ENCODE data around the gene SNED1. TPM values are rescaled to one million over a fixed set of nuclear protein-coding genes. Genes with fewer than 3 reads are reported as not detected.
A peak's percentile ranks its signal among the peaks of the same experiment; 100 is the strongest.

Gene SNED1
- total RNA-seq, 1 experiment from 2014 or later, result 2.8 TPM

DNA sequence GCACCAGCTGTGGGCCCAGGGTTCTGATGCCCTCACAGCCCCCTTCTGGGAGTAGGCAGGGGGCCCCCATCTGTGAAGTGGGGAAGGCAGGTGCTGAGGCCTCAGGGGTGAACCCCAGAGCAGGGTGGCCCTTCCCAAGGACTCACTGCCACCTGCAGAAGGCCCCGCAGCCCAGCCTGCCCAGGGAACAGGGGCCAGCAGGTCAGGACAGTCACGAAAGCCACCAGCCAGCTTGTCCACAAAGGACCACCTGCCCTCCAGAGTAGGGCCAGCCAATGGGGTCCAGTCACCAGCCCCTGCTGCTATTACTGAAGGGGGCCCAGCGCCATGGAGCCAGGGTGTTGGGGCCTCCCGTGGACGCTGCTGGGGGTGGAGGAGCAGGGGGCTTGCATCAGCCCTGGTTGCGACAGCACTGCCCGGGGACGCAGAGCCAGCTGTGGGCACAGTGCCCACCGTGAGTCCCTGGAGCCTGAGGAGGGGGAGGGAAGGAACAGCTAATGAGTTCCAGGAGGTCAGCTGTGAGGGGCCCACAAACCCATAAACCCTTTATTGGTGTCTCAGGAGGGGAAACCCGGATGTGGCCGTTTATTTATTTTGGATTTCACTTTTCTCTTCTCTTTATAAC lies 11.5 kb upstream of the SNED1 start:
- Histone ChIP-seq H3K27me3 (ENCODE audit: insufficient read depth, low read depth) (peaks cover 22% of the 10 kb centered on the region), H3K4me2 (peak overlapping the region; percentile 32; the same call in 1 of the 2 replicates), H3K36me3 (ENCODE audit: low read depth) (no peaks in the 10 kb centered on the region), H3K9me3 (ENCODE audit: insufficient read depth, low read depth) (no peaks in the 10 kb centered on the region), H3K4me3 (no peak overlapping the region), H4K20me1 (ENCODE audit: insufficient read depth) (no peaks in the 10 kb centered on the region), H3F3A (ENCODE audit: insufficient read depth, low read depth) (peaks cover under 1% of the 10 kb centered on the region; the same call in 1 of the 2 replicates), H2AFZ (peak overlapping the region; percentile 56; the same call in 1 of the 2 replicates), H3K9me2 (ENCODE audit: insufficient read depth) (no peaks in the 10 kb centered on the region), H3K79me2 (ENCODE audit: low read depth) (no peaks in the 10 kb centered on the region), H3K27ac (no peak overlapping the region), H3K4me1 (replicated peaks; ENCODE audit: insufficient read depth) (peaks cover 20% of the 10 kb centered on the region)
- TF ChIP-seq, protein P1, sequence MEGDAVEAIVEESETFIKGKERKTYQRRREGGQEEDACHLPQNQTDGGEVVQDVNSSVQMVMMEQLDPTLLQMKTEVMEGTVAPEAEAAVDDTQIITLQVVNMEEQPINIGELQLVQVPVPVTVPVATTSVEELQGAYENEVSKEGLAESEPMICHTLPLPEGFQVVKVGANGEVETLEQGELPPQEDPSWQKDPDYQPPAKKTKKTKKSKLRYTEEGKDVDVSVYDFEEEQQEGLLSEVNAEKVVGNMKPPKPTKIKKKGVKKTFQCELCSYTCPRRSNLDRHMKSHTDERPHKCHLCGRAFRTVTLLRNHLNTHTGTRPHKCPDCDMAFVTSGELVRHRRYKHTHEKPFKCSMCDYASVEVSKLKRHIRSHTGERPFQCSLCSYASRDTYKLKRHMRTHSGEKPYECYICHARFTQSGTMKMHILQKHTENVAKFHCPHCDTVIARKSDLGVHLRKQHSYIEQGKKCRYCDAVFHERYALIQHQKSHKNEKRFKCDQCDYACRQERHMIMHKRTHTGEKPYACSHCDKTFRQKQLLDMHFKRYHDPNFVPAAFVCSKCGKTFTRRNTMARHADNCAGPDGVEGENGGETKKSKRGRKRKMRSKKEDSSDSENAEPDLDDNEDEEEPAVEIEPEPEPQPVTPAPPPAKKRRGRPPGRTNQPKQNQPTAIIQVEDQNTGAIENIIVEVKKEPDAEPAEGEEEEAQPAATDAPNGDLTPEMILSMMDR (conservative IDR thresholded peaks at IDR 0.05), result no peak
- no peak for TF ChIP-seq EZH2 (IDR thresholded peaks at IDR 0.05; ENCODE audit: low read depth)
- CTCF ChIA-PET, result interaction anchor here (0.6 to 1.1 kb wide), 2 partner anchors 76 to 146 kb away, joined by 3 read pairs; no protein-coding TSS in a partner anchor
- POLR2A ChIA-PET (ENCODE audit: unreplicated experiment), result no interaction called here
- BruUV-seq (replicated peaks), result no TSS peak
- intact Hi-C loops (cut with micrococcal nuclease; ENCODE audit: unreplicated experiment), result no loop called here
- no peak for DNase-seq

DNA sequence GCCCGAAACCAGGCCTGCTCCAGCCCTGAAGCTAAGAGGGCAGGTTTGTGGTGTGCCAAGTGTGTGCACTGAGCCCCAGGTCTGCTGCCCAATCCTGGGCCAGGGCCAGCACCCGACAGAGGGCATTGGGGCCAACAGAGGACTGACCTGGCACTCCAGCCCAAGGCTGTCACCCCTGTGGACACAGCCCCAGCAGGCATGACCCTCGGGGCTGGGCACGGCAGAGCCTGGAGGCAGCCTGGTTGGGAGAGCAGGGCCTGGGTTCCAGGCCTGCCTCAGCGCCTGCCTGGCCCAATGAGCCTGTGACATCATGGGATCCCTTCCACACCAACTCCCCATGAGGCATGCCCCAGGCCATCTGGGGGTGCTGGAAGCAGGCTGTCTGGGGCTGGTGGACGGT lies 10.8 kb upstream of the SNED1 start:
- Histone ChIP-seq H3K27me3 (ENCODE audit: insufficient read depth, low read depth) (peaks cover 15% of the 10 kb centered on the region), H2AFZ (no peak overlapping the region), H3F3A (ENCODE audit: insufficient read depth, low read depth) (peaks cover 5% of the 10 kb centered on the region; the same call in 1 of the 2 replicates), H3K4me3 (no peak overlapping the region), H3K4me2 (no peak overlapping the region), H3K27ac (no peak overlapping the region), H3K36me3 (ENCODE audit: low read depth) (no peaks in the 10 kb centered on the region), H3K9me3 (ENCODE audit: insufficient read depth, low read depth) (no peaks in the 10 kb centered on the region), H3K79me2 (ENCODE audit: low read depth) (no peaks in the 10 kb centered on the region), H3K9me2 (ENCODE audit: insufficient read depth) (no peaks in the 10 kb centered on the region), H3K4me1 (replicated peaks; ENCODE audit: insufficient read depth) (peaks cover 27% of the 10 kb centered on the region), H4K20me1 (ENCODE audit: insufficient read depth) (no peaks in the 10 kb centered on the region)
- intact Hi-C loops (cut with micrococcal nuclease; ENCODE audit: unreplicated experiment), result no loop called here
- ChIA-PET CTCF (no interaction called here), POLR2A (ENCODE audit: unreplicated experiment) (interaction anchor here (0.6 kb wide), 1 partner anchor 520 kb away, joined by 8 read pairs; no protein-coding TSS in a partner anchor)
- BruUV-seq (replicated peaks), result no TSS peak
- DNase-seq, result no peak
- TF ChIP-seq EZH2 (IDR thresholded peaks at IDR 0.05; ENCODE audit: low read depth), result no peak
- TF ChIP-seq, protein P1 (conservative IDR thresholded peaks at IDR 0.05), result no peak

DNA sequence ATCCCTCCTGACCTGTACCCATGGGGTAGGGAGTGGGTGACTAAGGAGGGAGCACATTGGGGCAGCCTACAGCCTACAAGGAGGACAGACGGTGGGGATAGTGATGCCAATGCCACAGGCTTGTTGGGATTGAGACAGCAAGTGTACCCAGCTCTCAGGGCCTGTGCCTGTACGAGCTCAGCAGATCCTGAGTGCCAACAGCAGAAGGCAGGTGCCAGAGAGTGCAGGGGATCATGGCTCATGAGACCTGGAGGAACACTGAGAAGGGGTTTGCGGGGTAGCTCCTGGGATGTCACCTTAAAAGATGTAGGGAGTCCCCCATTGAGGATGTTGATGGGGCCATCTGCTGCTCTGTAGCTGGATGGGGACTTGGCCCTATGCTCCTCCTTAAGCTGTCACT lies 10.3 kb upstream of the SNED1 start:
- Histone ChIP-seq H3K27ac (no peak overlapping the region), H4K20me1 (ENCODE audit: insufficient read depth) (no peaks in the 10 kb centered on the region), H3K9me2 (ENCODE audit: insufficient read depth) (no peaks in the 10 kb centered on the region), H3K36me3 (ENCODE audit: low read depth) (no peaks in the 10 kb centered on the region), H3K4me3 (no peak overlapping the region), H3K4me1 (replicated peaks; ENCODE audit: insufficient read depth) (peaks cover 27% of the 10 kb centered on the region), H3K4me2 (no peak overlapping the region), H3K27me3 (ENCODE audit: insufficient read depth, low read depth) (peaks cover 10% of the 10 kb centered on the region), H2AFZ (no peak overlapping the region), H3K79me2 (ENCODE audit: low read depth) (no peaks in the 10 kb centered on the region), H3F3A (ENCODE audit: insufficient read depth, low read depth) (peaks cover 5% of the 10 kb centered on the region; the same call in 1 of the 2 replicates), H3K9me3 (ENCODE audit: insufficient read depth, low read depth) (no peaks in the 10 kb centered on the region)
- ChIA-PET CTCF (interaction anchor here (0.5 kb wide), 1 partner anchor 38 kb away, joined by 3 read pairs; no protein-coding TSS in a partner anchor), POLR2A (ENCODE audit: unreplicated experiment) (interaction anchor here (0.6 kb wide), 2 partner anchors 520 to 714 kb away, joined by 6 to 8 read pairs; no protein-coding TSS in a partner anchor)
- intact Hi-C loops (cut with micrococcal nuclease; ENCODE audit: unreplicated experiment), result no loop called here
- no peak for DNase-seq
- BruUV-seq (replicated peaks), result no TSS peak
- TF ChIP-seq EZH2 (IDR thresholded peaks at IDR 0.05; ENCODE audit: low read depth), result no peak
- TF ChIP-seq, protein P1 (conservative IDR thresholded peaks at IDR 0.05), result no peak

Measured in PC-9 (cell line).